Muscle of leg (tissue), 16 donors: ENCODE data around the gene ACE. TPM values are rescaled to one million over a fixed set of nuclear protein-coding genes. Genes with fewer than 3 reads are reported as not detected.

Experiments
- DNase-seq: peaks from one replicate; pipeline ENCODE4 v3.0.0; 2013
- H3K27ac ChIP-seq: one replicate; pipeline ENCODE4 v1.5.1; 2013; ENCODE audit warnings: mild to moderate bottlenecking, low read length, control low read depth
- H3K27me3 ChIP-seq: one replicate; pipeline ENCODE4 v1.6.1; 2013; ENCODE audit warnings: low read length; ENCODE audit not compliant: control insufficient read depth, insufficient read depth
- H3K36me3 ChIP-seq: one replicate; pipeline ENCODE4 v1.6.1; 2013; ENCODE audit warnings: low read length; ENCODE audit not compliant: control insufficient read depth, insufficient read depth
- H3K4me1 ChIP-seq: one replicate; pipeline ENCODE4 v1.6.1; 2013; ENCODE audit warnings: low read length; ENCODE audit not compliant: control insufficient read depth, insufficient read depth
- H3K4me3 ChIP-seq: one replicate; pipeline ENCODE4 v1.5.1; 2013; ENCODE audit warnings: low read length, control low read depth
- H3K9me3 ChIP-seq: replicated peaks from 2 replicates; pipeline ENCODE4 v1.6.1; 2013; ENCODE audit warnings: low read depth, low read length; ENCODE audit not compliant: control insufficient read depth
- WGBS: methylation state at CpG from one replicate; pipeline ENCODE4 v1.1.5; 2013; ENCODE audit warnings: missing lambda C conversion rate; ENCODE audit not compliant: insufficient coverage; 5-methylcytosine and 5-hydroxymethylcytosine counted together
- long read RNA-seq, 11 donors: transcript quantifications; one replicate each; lab custom pipeline, GENCODE V29; 2026
- polyA plus RNA-seq, 8 donors: library from polyadenylated mRNA; unstranded; fragments of 120-200 nt; gene quantifications; one replicate each; pipeline versions ENCODE4 v1.2.1 to v1.2.3, GENCODE V29; 2013; ENCODE audit warnings: inconsistent platforms in 1 of 8, low replicate concordance in 1 of 8; ENCODE audit not compliant: insufficient read length in 8 of 8, insufficient read depth in 1 of 8
- total RNA-seq: library from RNA; stranded (reverse); fragments of 120-200 nt; gene quantifications from one replicate; pipeline ENCODE4 v1.2.4, GENCODE V29; 2013

The ACE gene
- 5.1 TPM for total RNA-seq
- 10 to 100 TPM in 3 of 8 donors, 1 to 10 TPM in 5; 6.7 to 20.3 (median 7.8) TPM for polyA plus RNA-seq
- long read RNA-seq, donor 1, full-length matches to known transcripts: 1 of 1 reads
- long read RNA-seq, donor 1, partial matches to known transcripts: 0 of 1 reads
- long read RNA-seq, donor 1, other reads (novel, unspliced or antisense): 0 of 1 reads
- long read RNA-seq, donor 2: 0 reads
- long read RNA-seq, donor 3: 0 reads
- long read RNA-seq, donor 4, partial matches to known transcripts: 0 of 1 reads
- long read RNA-seq, donor 4, other reads (novel, unspliced or antisense): 0 of 1 reads
- long read RNA-seq, donor 5, full-length matches to known transcripts: 1 of 1 reads
- long read RNA-seq, donor 5, partial matches to known transcripts: 0 of 1 reads
- long read RNA-seq, donor 5, other reads (novel, unspliced or antisense): 0 of 1 reads
- long read RNA-seq, donor 6, partial matches to known transcripts: 0 of 3 reads
- long read RNA-seq, donor 6, other reads (novel, unspliced or antisense): 0 of 3 reads
- long read RNA-seq, donor 7: 0 reads
- long read RNA-seq, donor 8: 0 reads
- long read RNA-seq, donor 9: 0 reads
- long read RNA-seq, donor 10: 0 reads
- long read RNA-seq, donor 11: 0 reads

GRCh38 chr17:63476854-63477479 lies at the start of gene ACE:
TSS of gene ACE (plus strand) at chr17:63477061. CDS start at chr17:63477095, 34 bp downstream.
- Histone ChIP-seq H3K9me3 (no peaks in the 10 kb centered on the region), H3K27me3 (peaks cover 45% of the 10 kb centered on the region), H3K27ac (peak within 1 kb of the TSS; percentile 6), H3K4me3 (peak within 1 kb of the TSS; percentile 28), H3K4me1 (peaks cover 32% of the 10 kb centered on the region), H3K36me3 (no peaks in the 10 kb centered on the region)
- DNase-seq: peak; percentile 50
- under 1% methylated on average over 64 of the region's 78 CpGs for WGBS

GRCh38 chr17:63429766-63430165 lies 47.1 kb upstream of the ACE start:
- Histone ChIP-seq H3K27me3 (no peaks in the 10 kb centered on the region), H3K36me3 (peaks cover 32% of the 10 kb centered on the region), H3K9me3 (no peaks in the 10 kb centered on the region), H3K4me3 (no peak overlapping the region), H3K27ac (no peak overlapping the region), H3K4me1 (peaks cover 31% of the 10 kb centered on the region)
- WGBS: 92% methylated on average over 7 of the region's 7 CpGs
- no peak for DNase-seq

GRCh38 chr17:63430223-63430622 lies 46.6 kb upstream of the ACE start:
- H3K27ac ChIP-seq: no peak overlapping the region
- H3K36me3 ChIP-seq: peaks cover 32% of the 10 kb centered on the region
- no peaks in the 10 kb centered on the region for H3K9me3 ChIP-seq
- H3K27me3 ChIP-seq: no peaks in the 10 kb centered on the region
- 74% methylated on average over 9 of the region's 11 CpGs for WGBS
- DNase-seq: no peak
- peaks cover 35% of the 10 kb centered on the region for H3K4me1 ChIP-seq
- no peak overlapping the region for H3K4me3 ChIP-seq

GRCh38 chr17:63431618-63431938 lies 45.3 kb upstream of the ACE start:
- Histone ChIP-seq H3K4me3 (no peak overlapping the region), H3K27me3 (no peaks in the 10 kb centered on the region), H3K36me3 (peaks cover 23% of the 10 kb centered on the region), H3K4me1 (peaks cover 37% of the 10 kb centered on the region), H3K27ac (peak overlapping the region; percentile 25), H3K9me3 (no peaks in the 10 kb centered on the region)
- WGBS: 75% methylated on average over 6 of the region's 7 CpGs
- DNase-seq: no peak

- DNase-seq: peak; percentile 52
- peak overlapping the region; percentile 25 for H3K27ac ChIP-seq
- H3K9me3 ChIP-seq: no peaks in the 10 kb centered on the region
- no peak overlapping the region for H3K4me3 ChIP-seq
- H3K4me1 ChIP-seq: peaks cover 37% of the 10 kb centered on the region
- H3K36me3 ChIP-seq: peaks cover 18% of the 10 kb centered on the region
- H3K27me3 ChIP-seq: peaks cover 3% of the 10 kb centered on the region
- 41% methylated on average over 10 of the region's 16 CpGs for WGBS
Measured at GRCh38 chr17:63431939-63432804, 44.7 kb upstream of the ACE start.

GRCh38 chr17:63433746-63434591 lies 42.9 kb upstream of the ACE start:
- peak; percentile 90 for DNase-seq
- no peak overlapping the region for H3K4me3 ChIP-seq
- peaks cover 46% of the 10 kb centered on the region for H3K4me1 ChIP-seq
- H3K27me3 ChIP-seq: peaks cover 17% of the 10 kb centered on the region
- WGBS: 41% methylated on average over 25 of the region's 32 CpGs
- no peaks in the 10 kb centered on the region for H3K9me3 ChIP-seq
- peak overlapping the region; percentile 69 for H3K27ac ChIP-seq
- H3K36me3 ChIP-seq: peaks cover 8% of the 10 kb centered on the region

- H3K36me3 ChIP-seq: peaks cover 4% of the 10 kb centered on the region
- no peak overlapping the region for H3K4me3 ChIP-seq
- peaks cover 49% of the 10 kb centered on the region for H3K4me1 ChIP-seq
- 73% methylated on average over 18 of the region's 25 CpGs for WGBS
- H3K27ac ChIP-seq: no peak overlapping the region
- H3K27me3 ChIP-seq: peaks cover 17% of the 10 kb centered on the region
- DNase-seq: peak; percentile 37
- no peaks in the 10 kb centered on the region for H3K9me3 ChIP-seq
Measured at GRCh38 chr17:63434951-63435571, 41.8 kb upstream of the ACE start.

GRCh38 chr17:63435681-63436522 lies 41.0 kb upstream of the ACE start:
- Histone ChIP-seq H3K4me1 (peaks cover 54% of the 10 kb centered on the region), H3K27me3 (peaks cover 17% of the 10 kb centered on the region), H3K4me3 (no peak overlapping the region), H3K9me3 (no peaks in the 10 kb centered on the region), H3K36me3 (no peaks in the 10 kb centered on the region), H3K27ac (no peak overlapping the region)
- 80% methylated on average over 28 of the region's 29 CpGs for WGBS
- DNase-seq: no peak
